ENCODE results near the gene HBZ.
"Not testable (repeated sequence)": the region's sequence is repeated elsewhere in the genome, so short reads cannot be mapped to it uniquely, and the experiment has no call there.

Gene HBZ

GRCh38 chr16:152141-153128 lies at the start of gene HBZ:
Gene HBZ, plus strand, starts transcription at chr16:152644. Its CDS starts 266 bp downstream, at chr16:152910.
- DNase-seq, result no peak

- DNase-seq, result no peak
These were observed 48.1 kb upstream of the HBZ start for GRCh38 chr16:104355-104754.

- no peak for DNase-seq
These were observed 47.5 kb upstream of the HBZ start for GRCh38 chr16:104928-105327.

GRCh38 chr16:105521-105920 lies 46.9 kb upstream of the HBZ start:
- DNase-seq, result no peak

- peak; percentile 1 for DNase-seq
These were observed 45.7 kb upstream of the HBZ start for GRCh38 chr16:106623-107324.

- DNase-seq, result no peak
These were observed 40.1 kb upstream of the HBZ start for GRCh38 chr16:112153-112840.

GRCh38 chr16:114327-114726 lies 38.1 kb upstream of the HBZ start:
- DNase-seq, result no peak

GRCh38 chr16:116015-116414 lies 36.4 kb upstream of the HBZ start:
- DNase-seq, result no peak

GRCh38 chr16:117379-118365 lies 34.8 kb upstream of the HBZ start:
- DNase-seq, result no peak

- DNase-seq, result no peak
These were observed 33.6 kb upstream of the HBZ start for GRCh38 chr16:118857-119256.

GRCh38 chr16:119295-119694 lies 33.1 kb upstream of the HBZ start:
- no peak for DNase-seq

GRCh38 chr16:119835-120491 lies 32.5 kb upstream of the HBZ start:
- DNase-seq, result no peak

- DNase-seq, result no peak
These were observed 31.7 kb upstream of the HBZ start for GRCh38 chr16:120756-121155.

- no peak for DNase-seq
These were observed 30.1 kb upstream of the HBZ start for GRCh38 chr16:122361-122760.

GRCh38 chr16:123558-124350 lies 28.7 kb upstream of the HBZ start:
- DNase-seq, result not testable (repeated sequence)

GRCh38 chr16:125011-125410 lies 27.4 kb upstream of the HBZ start:
- no peak for DNase-seq

GRCh38 chr16:129075-129474 lies 23.4 kb upstream of the HBZ start:
- DNase-seq, result no peak

GRCh38 chr16:130533-131173 lies 21.8 kb upstream of the HBZ start:
- no peak for DNase-seq

GRCh38 chr16:132120-132519 lies 20.3 kb upstream of the HBZ start:
- DNase-seq, result no peak

GRCh38 chr16:133716-134115 lies 18.7 kb upstream of the HBZ start:
- no peak for DNase-seq

Data from NCI-H1048 (cell line).